Osteocyte (in vitro differentiated cells): ENCODE measurements around the gene FSTL4. TPM values are rescaled to one million over a fixed set of nuclear protein-coding genes. Genes with fewer than 3 reads are reported as not detected.

ENCODE experiments used
- DNase-seq: peaks from one replicate; pipeline ENCODE4 v3.0.0; 2021; ENCODE audit warnings: mixed read lengths; ENCODE audit not compliant: unreplicated experiment; ENCODE audit errors: extremely low spot score
- H3K27ac Mint-ChIP-seq: one replicate; pipeline ENCODE4 v1.8.0; 2021; ENCODE audit warnings: mild to moderate bottlenecking, mixed read lengths; ENCODE audit not compliant: unreplicated experiment
- H3K27me3 Mint-ChIP-seq: one replicate; pipeline ENCODE4 v1.8.0; 2021; ENCODE audit warnings: mixed read lengths; ENCODE audit not compliant: unreplicated experiment
- H3K36me3 Mint-ChIP-seq: one replicate; pipeline ENCODE4 v1.8.0; 2021; ENCODE audit warnings: mixed read lengths; ENCODE audit not compliant: unreplicated experiment
- H3K4me1 Mint-ChIP-seq: one replicate; pipeline ENCODE4 v1.8.0; 2021; ENCODE audit warnings: mixed read lengths; ENCODE audit not compliant: unreplicated experiment
- H3K4me3 Mint-ChIP-seq: one replicate; pipeline ENCODE4 v1.8.0; 2021; ENCODE audit warnings: mild to moderate bottlenecking, moderate library complexity, mixed read lengths; ENCODE audit not compliant: unreplicated experiment
- H3K9me3 Mint-ChIP-seq: one replicate; pipeline ENCODE4 v1.8.0; 2021; ENCODE audit warnings: mixed read lengths; ENCODE audit not compliant: unreplicated experiment
- total RNA-seq: library from RNA; stranded (reverse); gene quantifications from 2 replicates; pipeline ENCODE4 v1.2.1, GENCODE V29; 2021
- TF ChIP-seq, protein P1 (sequence below): fragments of 200-600 bp; sonication (generic); IDR thresholded peaks from 2 replicates; pipeline ENCODE4 v1.5.0; 2021; ENCODE audit warnings: antibody characterized with exemption, mild to moderate bottlenecking, moderate library complexity

FSTL4 gene
- total RNA-seq, 1 donor from 2014 or later, result not detected

DNA sequence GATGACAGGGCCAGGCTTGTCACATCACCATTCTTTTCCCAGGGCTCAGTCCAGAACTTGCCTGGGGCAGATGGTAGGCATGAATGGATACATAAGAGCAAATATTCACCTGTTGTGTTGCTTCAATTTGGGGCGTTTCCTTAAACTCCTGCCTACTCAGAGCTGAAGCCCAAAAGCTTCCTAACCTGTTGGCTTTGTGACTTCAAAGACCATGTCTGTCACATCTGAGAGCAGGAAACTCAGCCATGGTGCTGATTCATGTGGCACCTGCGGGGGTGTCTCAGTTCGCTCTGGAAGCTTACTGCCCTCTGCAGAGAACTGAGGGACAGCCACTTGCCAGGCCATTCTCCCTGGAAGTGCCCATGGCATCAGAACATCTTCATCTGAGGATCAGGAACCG lies 313.9 kb downstream of the FSTL4 start:
- Mint-ChIP-seq H3K36me3 (no peaks in the 10 kb centered on the region), H3K27me3 (peaks cover 5% of the 10 kb centered on the region), H3K4me3 (no peak overlapping the region), H3K4me1 (no peaks in the 10 kb centered on the region), H3K9me3 (no peaks in the 10 kb centered on the region), H3K27ac (no peak overlapping the region)
- TF ChIP-seq, protein P1, sequence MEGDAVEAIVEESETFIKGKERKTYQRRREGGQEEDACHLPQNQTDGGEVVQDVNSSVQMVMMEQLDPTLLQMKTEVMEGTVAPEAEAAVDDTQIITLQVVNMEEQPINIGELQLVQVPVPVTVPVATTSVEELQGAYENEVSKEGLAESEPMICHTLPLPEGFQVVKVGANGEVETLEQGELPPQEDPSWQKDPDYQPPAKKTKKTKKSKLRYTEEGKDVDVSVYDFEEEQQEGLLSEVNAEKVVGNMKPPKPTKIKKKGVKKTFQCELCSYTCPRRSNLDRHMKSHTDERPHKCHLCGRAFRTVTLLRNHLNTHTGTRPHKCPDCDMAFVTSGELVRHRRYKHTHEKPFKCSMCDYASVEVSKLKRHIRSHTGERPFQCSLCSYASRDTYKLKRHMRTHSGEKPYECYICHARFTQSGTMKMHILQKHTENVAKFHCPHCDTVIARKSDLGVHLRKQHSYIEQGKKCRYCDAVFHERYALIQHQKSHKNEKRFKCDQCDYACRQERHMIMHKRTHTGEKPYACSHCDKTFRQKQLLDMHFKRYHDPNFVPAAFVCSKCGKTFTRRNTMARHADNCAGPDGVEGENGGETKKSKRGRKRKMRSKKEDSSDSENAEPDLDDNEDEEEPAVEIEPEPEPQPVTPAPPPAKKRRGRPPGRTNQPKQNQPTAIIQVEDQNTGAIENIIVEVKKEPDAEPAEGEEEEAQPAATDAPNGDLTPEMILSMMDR, result no peak
- no peak for DNase-seq

DNA sequence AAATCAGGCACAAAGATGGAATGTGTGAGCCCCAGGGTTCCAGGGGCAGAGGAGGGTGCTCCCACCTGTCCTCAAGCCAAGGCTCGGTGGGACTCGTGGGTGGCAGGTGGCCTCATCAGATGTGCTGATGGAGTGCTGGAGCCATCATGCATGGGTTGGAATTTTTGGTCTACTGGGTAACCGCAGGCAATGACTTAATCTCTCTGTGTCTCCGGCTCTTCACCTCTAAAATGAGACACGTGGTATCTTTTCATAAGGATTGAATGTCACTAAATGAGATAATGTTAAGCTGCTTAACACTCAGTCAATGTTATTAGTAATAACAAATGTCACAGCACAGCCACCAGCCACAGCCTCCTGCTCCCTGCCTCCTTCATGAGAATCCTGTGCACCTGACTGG lies 315.0 kb downstream of the FSTL4 start:
- no peak for DNase-seq
- Mint-ChIP-seq H3K9me3 (no peaks in the 10 kb centered on the region), H3K27me3 (peaks cover 5% of the 10 kb centered on the region), H3K4me1 (no peaks in the 10 kb centered on the region), H3K36me3 (no peaks in the 10 kb centered on the region), H3K27ac (no peak overlapping the region), H3K4me3 (no peak overlapping the region)
- TF ChIP-seq, protein P1, result no peak

DNA sequence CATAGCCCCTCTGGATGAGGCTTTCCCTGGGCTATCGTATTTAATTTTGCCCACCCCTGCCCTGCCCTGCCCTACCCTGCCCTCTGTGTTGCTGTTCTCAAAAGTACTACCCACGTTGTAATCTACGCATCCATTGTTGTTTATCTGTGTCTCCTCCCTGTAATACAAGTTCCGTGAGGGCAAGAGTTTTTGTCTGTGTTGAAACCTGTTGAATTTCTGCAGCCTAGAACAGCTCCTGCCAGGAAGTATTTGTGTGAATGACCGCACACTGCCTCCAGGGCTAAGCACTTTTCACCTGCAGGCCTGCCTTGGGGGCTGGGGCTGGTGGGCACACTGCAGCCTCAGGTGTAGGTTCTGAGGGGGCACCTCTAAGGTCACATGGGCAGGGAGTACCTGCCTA lies 315.7 kb downstream of the FSTL4 start:
- Mint-ChIP-seq H3K4me3 (no peak overlapping the region), H3K27ac (no peak overlapping the region), H3K27me3 (peaks cover 3% of the 10 kb centered on the region), H3K36me3 (no peaks in the 10 kb centered on the region), H3K9me3 (no peaks in the 10 kb centered on the region), H3K4me1 (no peaks in the 10 kb centered on the region)
- no peak for DNase-seq
- TF ChIP-seq, protein P1, result no peak

DNA sequence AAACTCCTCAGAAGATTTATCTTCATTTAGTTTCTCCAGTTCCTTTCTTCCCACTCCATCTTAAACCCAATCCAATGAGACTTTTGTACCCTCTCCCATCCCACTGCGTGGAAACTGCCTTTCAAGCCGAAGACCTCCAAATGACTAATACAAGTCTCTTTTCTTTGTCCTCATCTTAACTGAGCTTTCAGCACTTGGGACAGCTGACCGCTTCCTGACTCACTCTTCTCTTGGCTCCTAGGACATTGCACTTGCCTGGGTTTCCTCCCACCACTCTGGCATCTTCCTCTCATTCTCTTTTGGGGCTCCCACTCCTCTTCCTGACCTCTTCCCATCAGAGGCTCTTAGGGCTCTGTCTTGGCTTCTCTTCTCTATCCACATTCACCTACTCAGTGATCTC lies 316.8 kb downstream of the FSTL4 start:
- no peaks in the 10 kb centered on the region for H3K4me1 Mint-ChIP-seq
- no peaks in the 10 kb centered on the region for H3K9me3 Mint-ChIP-seq
- no peak for DNase-seq
- no peaks in the 10 kb centered on the region for H3K36me3 Mint-ChIP-seq
- H3K27me3 Mint-ChIP-seq, result no peaks in the 10 kb centered on the region
- no peak overlapping the region for H3K27ac Mint-ChIP-seq
- no peak overlapping the region for H3K4me3 Mint-ChIP-seq
- TF ChIP-seq, protein P1, result no peak

DNA sequence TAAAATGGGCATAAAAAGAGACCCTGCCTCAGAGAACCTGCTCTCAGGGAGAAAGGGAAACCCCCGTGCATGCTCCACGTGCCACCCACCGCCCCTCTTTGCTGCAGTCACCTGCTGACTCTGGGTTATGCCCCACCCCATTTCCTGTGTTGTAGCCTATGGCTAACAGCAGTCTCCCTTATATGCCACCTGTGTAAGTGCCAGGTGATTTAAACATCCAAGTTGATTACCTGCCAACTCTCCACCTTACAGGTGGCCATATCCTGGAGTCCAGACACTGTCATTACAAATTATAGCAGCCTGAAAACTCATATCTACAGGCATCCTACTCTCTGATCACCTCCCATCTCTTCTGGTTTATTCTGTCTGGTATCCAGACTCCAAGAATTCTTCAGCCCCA lies 318.0 kb downstream of the FSTL4 start:
- Mint-ChIP-seq H3K36me3 (no peaks in the 10 kb centered on the region), H3K4me1 (no peaks in the 10 kb centered on the region), H3K4me3 (no peak overlapping the region), H3K27me3 (no peaks in the 10 kb centered on the region), H3K9me3 (no peaks in the 10 kb centered on the region), H3K27ac (no peak overlapping the region)
- TF ChIP-seq, protein P1, result no peak
- DNase-seq, result no peak
